ENCODE data around the gene GRK1. TPM values are rescaled to one million over a fixed set of nuclear protein-coding genes. Genes with fewer than 3 reads are reported as not detected.

Gene GRK1
- total RNA-seq, 2 experiments from 2014 or later: not detected

GRCh38 chr13:113753171-113753570 is 86.2 kb downstream of the GRK1 start:
- no peaks in the 10 kb centered on the region for H4K20me1 ChIP-seq (ENCODE audit: insufficient read depth, low read length)
- intact Hi-C loops (cut with micrococcal nuclease; ENCODE audit: unreplicated experiment): no loop called here
- no peaks in the 10 kb centered on the region for H3K9me3 ChIP-seq (ENCODE audit: low read length)
- ChIA-PET POLR2A (no interaction called here), CTCF (ENCODE audit: unreplicated experiment) (no interaction called here)
- H2AFZ ChIP-seq (ENCODE audit: low read length): no peak overlapping the region
- no peaks in the 10 kb centered on the region for H3K4me1 ChIP-seq (ENCODE audit: insufficient read depth, low read length, poor library complexity, severe bottlenecking)
- no peak for TF ChIP-seq CTCF (conservative IDR thresholded peaks at IDR 0.05; ENCODE audit: low read length)
- TF ChIP-seq EZH2phosphoT487 (IDR thresholded peaks at IDR 0.05; ENCODE audit: borderline replicate concordance, low read depth, low read length): no peak
- no peaks in the 10 kb centered on the region for H3K9me2 ChIP-seq (ENCODE audit: insufficient read depth, low read length)
- no peaks in the 10 kb centered on the region for H3K79me2 ChIP-seq (ENCODE audit: insufficient read depth, low read depth, low read length)
- no TSS peak for BruUV-seq (replicated peaks)
- H3K4me2 ChIP-seq (ENCODE audit: low read length): no peak overlapping the region
- DNase-seq (ENCODE audit: low spot score): no peak
- H3K27ac ChIP-seq (ENCODE audit: low read depth, low read length, poor library complexity, severe bottlenecking): no peak overlapping the region
- H3K36me3 ChIP-seq (ENCODE audit: insufficient read depth, low read length): no peaks in the 10 kb centered on the region
- no peak overlapping the region for H3K4me3 ChIP-seq (ENCODE audit: low read depth, low read length, poor library complexity, severe bottlenecking)

- Histone ChIP-seq H3K9me3 (ENCODE audit: low read length) (no peaks in the 10 kb centered on the region), H2AFZ (ENCODE audit: low read length) (no peak overlapping the region), H3K9me2 (ENCODE audit: insufficient read depth, low read length) (no peaks in the 10 kb centered on the region), H3K36me3 (ENCODE audit: insufficient read depth, low read length) (no peaks in the 10 kb centered on the region), H3K4me2 (ENCODE audit: low read length) (no peak overlapping the region), H3K4me3 (ENCODE audit: low read depth, low read length, poor library complexity, severe bottlenecking) (no peak overlapping the region), H3K27ac (ENCODE audit: low read depth, low read length, poor library complexity, severe bottlenecking) (no peak overlapping the region), H3K79me2 (ENCODE audit: insufficient read depth, low read depth, low read length) (no peaks in the 10 kb centered on the region), H3K4me1 (ENCODE audit: insufficient read depth, low read length, poor library complexity, severe bottlenecking) (no peaks in the 10 kb centered on the region), H4K20me1 (ENCODE audit: insufficient read depth, low read length) (no peaks in the 10 kb centered on the region)
- no peak for DNase-seq (ENCODE audit: low spot score)
- intact Hi-C loops (cut with micrococcal nuclease; ENCODE audit: unreplicated experiment): no loop called here
- CTCF ChIA-PET (ENCODE audit: unreplicated experiment): interaction anchor here (0.6 kb wide), 1 partner anchor 210 kb away, joined by 3 read pairs; no protein-coding TSS in a partner anchor
- BruUV-seq (replicated peaks): no TSS peak
- TF ChIP-seq EZH2phosphoT487 (IDR thresholded peaks at IDR 0.05; ENCODE audit: borderline replicate concordance, low read depth, low read length): no peak
- no peak for TF ChIP-seq CTCF (conservative IDR thresholded peaks at IDR 0.05; ENCODE audit: low read length)
- POLR2A ChIA-PET: no interaction called here
Observed at GRCh38 chr13:113754242-113754641, 87.2 kb downstream of the GRK1 start.

GRCh38 chr13:113754691-113755090 is 87.7 kb downstream of the GRK1 start:
- TF ChIP-seq EZH2phosphoT487 (IDR thresholded peaks at IDR 0.05; ENCODE audit: borderline replicate concordance, low read depth, low read length) (no peak), CTCF (conservative IDR thresholded peaks at IDR 0.05; ENCODE audit: low read length) (no peak)
- no peaks in the 10 kb centered on the region for H3K9me2 ChIP-seq (ENCODE audit: insufficient read depth, low read length)
- no peak overlapping the region for H3K4me2 ChIP-seq (ENCODE audit: low read length)
- H3K9me3 ChIP-seq (ENCODE audit: low read length): no peaks in the 10 kb centered on the region
- ChIA-PET POLR2A (no interaction called here), CTCF (ENCODE audit: unreplicated experiment) (interaction anchor here (0.6 kb wide), 1 partner anchor 210 kb away, joined by 3 read pairs; no protein-coding TSS in a partner anchor)
- H4K20me1 ChIP-seq (ENCODE audit: insufficient read depth, low read length): no peaks in the 10 kb centered on the region
- BruUV-seq (replicated peaks): no TSS peak
- H3K79me2 ChIP-seq (ENCODE audit: insufficient read depth, low read depth, low read length): no peaks in the 10 kb centered on the region
- H3K36me3 ChIP-seq (ENCODE audit: insufficient read depth, low read length): no peaks in the 10 kb centered on the region
- H2AFZ ChIP-seq (ENCODE audit: low read length): no peak overlapping the region
- no peak overlapping the region for H3K27ac ChIP-seq (ENCODE audit: low read depth, low read length, poor library complexity, severe bottlenecking)
- H3K4me1 ChIP-seq (ENCODE audit: insufficient read depth, low read length, poor library complexity, severe bottlenecking): no peaks in the 10 kb centered on the region
- H3K4me3 ChIP-seq (ENCODE audit: low read depth, low read length, poor library complexity, severe bottlenecking): no peak overlapping the region
- DNase-seq (ENCODE audit: low spot score): no peak
- intact Hi-C loops (cut with micrococcal nuclease; ENCODE audit: unreplicated experiment): no loop called here
